ENCODE measurements around the gene SMAD2. TPM values are rescaled to one million over a fixed set of nuclear protein-coding genes. Genes with fewer than 3 reads are reported as not detected.

The SMAD2 gene
- 10 to 100 TPM; 31.2 to 46.1 (median 36.0) TPM for total RNA-seq
- long read RNA-seq, partial matches to known transcripts = 1 of 2 reads
- long read RNA-seq, other reads (novel, unspliced or antisense) = 1 of 2 reads

DNA sequence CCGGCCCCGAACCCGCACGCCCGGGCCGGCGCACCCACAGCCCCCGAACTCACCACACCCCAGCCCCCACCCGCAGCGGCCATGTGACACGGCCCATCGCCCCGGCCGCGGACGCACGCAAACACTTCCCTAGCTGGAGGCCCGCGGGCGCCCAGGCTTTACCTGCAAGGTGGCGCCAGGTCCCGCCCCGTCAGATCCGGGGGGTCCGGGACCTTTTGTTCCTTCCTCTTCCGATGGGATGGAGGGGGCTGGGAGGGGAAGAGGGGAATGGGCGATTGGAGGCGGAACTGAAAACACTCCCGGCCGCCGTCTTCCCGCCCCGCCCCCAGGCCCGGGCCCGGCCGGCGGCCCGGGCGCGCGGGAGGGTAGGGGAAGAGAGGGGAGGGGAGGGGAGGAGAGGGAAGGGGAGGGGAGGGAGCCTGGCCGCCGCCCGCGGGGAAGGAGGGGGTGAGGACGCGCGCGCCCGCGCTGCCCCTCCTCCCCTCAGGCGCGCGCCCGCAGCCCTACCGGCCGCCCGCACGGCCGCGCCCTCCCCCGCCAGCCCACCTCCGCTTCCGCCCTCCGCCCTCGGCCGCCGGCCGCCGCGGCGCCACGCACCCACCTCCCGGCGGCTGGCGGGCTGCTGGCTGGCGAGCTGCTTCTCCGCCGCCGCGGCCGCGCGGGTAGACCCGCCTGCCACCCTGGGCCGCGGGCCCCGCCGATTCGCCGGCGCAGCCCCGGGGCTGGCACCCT, at the start of gene SMAD2:
Gene SMAD2, minus strand, starts transcription at position 461 of the 732 bp plus-strand sequence. CDS start 33,903 bp downstream, outside the sequence.
- H3K4me1 ChIP-seq = peaks cover 0 to 21% (median 9%) of the 10 kb centered on the region in 4 donors
- H3K4me3 ChIP-seq = peak within 1 kb of the TSS; percentile 80 to 87 (median 83)
- peak within 1 kb of the TSS; percentile 90 to 97 (median 96) for H3K27ac ChIP-seq
- under 1% methylated on average over 29 of the region's 93 CpGs for WGBS (ENCODE audit: insufficient coverage, low coverage, low lambda C conversion rate, missing lambda C conversion rate)
- DNase-seq (peak; percentile 89 to 92 (median 91)), ATAC-seq (peak; percentile 76 to 86 (median 80))
- no peak for TF ChIP-seq POLR2A (IDR thresholded peaks at IDR 0.05)
- TF ChIP-seq, protein P1, sequence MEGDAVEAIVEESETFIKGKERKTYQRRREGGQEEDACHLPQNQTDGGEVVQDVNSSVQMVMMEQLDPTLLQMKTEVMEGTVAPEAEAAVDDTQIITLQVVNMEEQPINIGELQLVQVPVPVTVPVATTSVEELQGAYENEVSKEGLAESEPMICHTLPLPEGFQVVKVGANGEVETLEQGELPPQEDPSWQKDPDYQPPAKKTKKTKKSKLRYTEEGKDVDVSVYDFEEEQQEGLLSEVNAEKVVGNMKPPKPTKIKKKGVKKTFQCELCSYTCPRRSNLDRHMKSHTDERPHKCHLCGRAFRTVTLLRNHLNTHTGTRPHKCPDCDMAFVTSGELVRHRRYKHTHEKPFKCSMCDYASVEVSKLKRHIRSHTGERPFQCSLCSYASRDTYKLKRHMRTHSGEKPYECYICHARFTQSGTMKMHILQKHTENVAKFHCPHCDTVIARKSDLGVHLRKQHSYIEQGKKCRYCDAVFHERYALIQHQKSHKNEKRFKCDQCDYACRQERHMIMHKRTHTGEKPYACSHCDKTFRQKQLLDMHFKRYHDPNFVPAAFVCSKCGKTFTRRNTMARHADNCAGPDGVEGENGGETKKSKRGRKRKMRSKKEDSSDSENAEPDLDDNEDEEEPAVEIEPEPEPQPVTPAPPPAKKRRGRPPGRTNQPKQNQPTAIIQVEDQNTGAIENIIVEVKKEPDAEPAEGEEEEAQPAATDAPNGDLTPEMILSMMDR (IDR thresholded peaks at IDR 0.05) = no peak
- intact Hi-C loops (cut with DNase I) = no loop called here
- H3K9me3 ChIP-seq = no peaks in the 10 kb centered on the region
- no peaks in the 10 kb centered on the region for H3K36me3 ChIP-seq
- no peaks in the 10 kb centered on the region for H3K27me3 ChIP-seq

DNA sequence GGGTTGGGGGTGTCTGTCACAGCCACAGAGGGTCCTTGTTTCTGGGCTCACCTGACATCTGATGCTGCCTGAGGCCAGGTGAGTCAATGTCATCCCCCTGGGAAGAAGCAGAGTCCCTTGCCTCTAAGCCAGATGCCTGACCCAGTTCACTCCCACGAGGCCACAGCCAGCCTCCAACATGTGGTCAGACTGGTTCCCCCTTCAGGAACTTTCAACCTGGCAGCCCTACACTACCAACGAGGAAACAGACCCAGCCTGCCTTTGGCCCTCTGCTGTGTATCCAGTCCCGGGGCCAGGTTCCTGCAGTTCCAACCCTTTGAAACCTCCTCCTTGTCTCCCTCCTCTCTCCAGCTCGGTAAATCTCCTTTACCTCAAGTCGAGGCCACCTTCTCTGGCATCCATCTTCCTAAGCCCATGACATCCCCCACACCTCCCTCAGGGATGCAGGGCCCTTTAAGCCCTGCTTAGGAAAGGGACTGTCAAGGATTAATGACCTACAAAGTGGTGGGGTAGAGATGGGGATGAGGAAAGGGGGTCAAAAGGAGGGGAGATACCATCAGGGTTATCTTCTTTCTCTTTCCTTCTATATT, 49.2 kb upstream of the SMAD2 start:
- TF ChIP-seq POLR2A (IDR thresholded peaks at IDR 0.05) = no peak

DNA sequence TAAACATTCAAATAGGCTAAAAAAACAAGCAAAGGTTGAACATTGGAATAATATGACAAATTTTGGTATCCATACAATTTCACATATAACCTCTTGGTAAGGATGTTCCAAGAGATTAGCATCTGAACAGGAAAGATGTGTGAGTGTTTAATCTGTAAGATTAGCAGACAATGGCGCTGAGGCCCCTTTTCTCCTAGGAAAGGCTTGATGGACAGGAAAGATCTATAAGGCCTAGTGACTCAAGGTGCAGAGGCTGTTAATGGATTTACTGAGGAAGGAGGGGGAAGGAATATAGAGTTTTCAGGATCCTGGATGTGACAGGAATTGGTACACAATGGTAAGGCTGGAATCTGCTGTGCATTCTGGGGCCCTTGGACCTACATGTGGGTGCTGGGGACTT, 48.1 kb upstream of the SMAD2 start:
- 82% methylated on average over 1 of the region's 1 CpG for WGBS (ENCODE audit: insufficient coverage, low coverage, low lambda C conversion rate, missing lambda C conversion rate)
- Histone ChIP-seq H3K27me3 (no peaks in the 10 kb centered on the region), H3K27ac (no peak overlapping the region), H3K4me1 (no peaks in the 10 kb centered on the region), H3K4me3 (no peak overlapping the region), H3K36me3 (no peaks in the 10 kb centered on the region), H3K9me3 (no peaks in the 10 kb centered on the region)
- DNase-seq (no peak), ATAC-seq (no peak)
- no peak for TF ChIP-seq POLR2A (IDR thresholded peaks at IDR 0.05)
- TF ChIP-seq, protein P1 (IDR thresholded peaks at IDR 0.05) = no peak
- intact Hi-C loops (cut with DNase I) = no loop called here

More for the DNA sequence above, 49.2 kb upstream of the SMAD2 start:
- Histone ChIP-seq H3K4me3 (no peak overlapping the region), H3K9me3 (no peaks in the 10 kb centered on the region), H3K4me1 (no peaks in the 10 kb centered on the region), H3K36me3 (no peaks in the 10 kb centered on the region), H3K27ac (no peak overlapping the region), H3K27me3 (no peaks in the 10 kb centered on the region)
- WGBS (ENCODE audit: insufficient coverage, low coverage, low lambda C conversion rate, missing lambda C conversion rate) = 24% methylated on average over 2 of the region's 5 CpGs
- intact Hi-C loops (cut with DNase I) = no loop called here
- no peak for DNase-seq
- ATAC-seq = no peak

DNA sequence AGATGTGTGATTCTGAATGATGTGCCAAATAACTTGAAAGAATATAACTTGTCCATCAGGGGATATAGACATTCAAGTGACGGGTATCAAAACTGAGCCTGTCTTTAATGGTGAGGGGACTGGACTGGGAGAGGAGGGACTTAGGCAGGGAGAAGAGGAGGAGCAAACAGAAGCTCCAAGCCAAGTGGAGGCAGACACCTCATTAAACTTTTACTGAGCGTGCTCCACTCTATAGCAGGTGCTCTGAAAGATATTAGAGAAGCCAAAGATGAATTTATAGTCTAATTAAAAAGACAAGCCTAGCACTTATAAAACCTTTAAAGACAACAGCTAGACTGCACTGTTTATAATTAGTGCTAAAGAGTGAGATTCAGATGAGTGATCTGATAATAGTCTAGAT, 47.7 kb upstream of the SMAD2 start:
- no peaks in the 10 kb centered on the region for H3K27me3 ChIP-seq
- no peak overlapping the region for H3K4me3 ChIP-seq
- TF ChIP-seq, protein P1 (IDR thresholded peaks at IDR 0.05) = no peak
- no peak for TF ChIP-seq POLR2A (IDR thresholded peaks at IDR 0.05)
- H3K9me3 ChIP-seq = no peaks in the 10 kb centered on the region
- intact Hi-C loops (cut with DNase I) = no loop called here
- 61% methylated on average over 2 of the region's 2 CpGs for WGBS (ENCODE audit: insufficient coverage, low coverage, low lambda C conversion rate, missing lambda C conversion rate)
- H3K4me1 ChIP-seq = no peaks in the 10 kb centered on the region
- no peaks in the 10 kb centered on the region for H3K36me3 ChIP-seq
- H3K27ac ChIP-seq = no peak overlapping the region
- no peak for DNase-seq
- no peak for ATAC-seq

DNA sequence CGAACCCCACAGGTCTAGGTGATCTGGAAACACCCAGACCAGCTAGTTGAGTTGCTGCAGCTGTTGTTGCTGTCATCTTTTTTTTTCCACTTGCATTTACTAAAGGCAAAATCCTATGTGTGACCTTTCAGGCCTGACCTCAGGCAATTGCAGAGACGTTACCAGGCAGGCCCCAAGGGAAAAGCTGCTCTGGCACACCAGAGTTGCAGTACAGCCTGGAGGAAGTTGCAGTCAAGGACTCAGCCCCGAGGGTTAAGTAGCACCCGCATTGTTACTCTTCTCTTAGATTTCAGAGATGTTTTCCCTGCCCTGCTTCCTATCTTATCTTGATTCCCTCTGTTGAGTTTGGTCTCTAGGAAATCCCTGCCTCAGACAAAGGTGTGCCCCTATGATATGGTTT, 45.2 kb upstream of the SMAD2 start:
- DNase-seq (no peak), ATAC-seq (no peak)
- intact Hi-C loops (cut with DNase I) = no loop called here
- TF ChIP-seq, protein P1 (IDR thresholded peaks at IDR 0.05) = no peak
- no peak for TF ChIP-seq POLR2A (IDR thresholded peaks at IDR 0.05)
- WGBS (ENCODE audit: insufficient coverage, low coverage, low lambda C conversion rate, missing lambda C conversion rate) = 44% methylated on average over 4 of the region's 4 CpGs
- H3K36me3 ChIP-seq = no peaks in the 10 kb centered on the region
- no peaks in the 10 kb centered on the region for H3K27me3 ChIP-seq
- no peaks in the 10 kb centered on the region for H3K4me1 ChIP-seq
- no peaks in the 10 kb centered on the region for H3K9me3 ChIP-seq
- H3K4me3 ChIP-seq = no peak overlapping the region
- H3K27ac ChIP-seq = no peak overlapping the region

Measured in right lobe of liver (tissue), 6 donors.